NCI-H82 treated with DMSO at 0.1 percent for 48 hours (cell line): Measurements from ENCODE around the gene PPM1B.
"Not testable (repeated sequence)": the region's sequence is repeated elsewhere in the genome, so short reads cannot be mapped to it uniquely, and the experiment has no call there.

Experiments
- DNase-seq: peaks from one replicate; lab custom pipeline; 2025; ENCODE audit not compliant: unreplicated experiment; lab: John Stamatoyannopoulos, UW

Gene PPM1B

DNA sequence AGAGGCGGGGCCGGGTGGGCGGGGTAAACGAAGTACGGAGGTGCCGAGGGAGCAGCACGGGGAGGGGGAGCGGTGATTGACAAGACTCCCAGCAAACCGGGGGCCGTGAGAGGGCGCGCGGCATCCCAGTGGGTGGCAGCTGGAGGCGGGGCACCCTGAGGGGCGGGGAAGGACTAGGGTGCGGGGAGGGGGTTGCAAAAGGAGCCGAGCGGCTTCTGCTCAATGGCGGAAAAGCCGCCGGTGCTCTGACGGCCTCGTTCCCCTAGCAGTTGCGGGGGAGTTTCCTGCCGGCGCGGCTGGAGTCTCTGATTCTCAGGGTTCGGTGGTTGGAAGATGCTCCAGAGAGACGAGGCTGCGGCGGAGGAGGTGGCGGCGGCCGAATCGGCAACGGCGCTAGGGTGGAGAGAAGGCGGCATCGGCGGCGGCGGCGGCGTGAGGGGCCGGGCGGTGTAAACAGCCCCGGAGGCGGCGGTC is at the start of gene PPM1B:
TSS of gene PPM1B (plus strand) at position 195 of the 474 bp plus-strand sequence. CDS start 32,325 bp downstream, outside the sequence.
- no peak for DNase-seq

DNA sequence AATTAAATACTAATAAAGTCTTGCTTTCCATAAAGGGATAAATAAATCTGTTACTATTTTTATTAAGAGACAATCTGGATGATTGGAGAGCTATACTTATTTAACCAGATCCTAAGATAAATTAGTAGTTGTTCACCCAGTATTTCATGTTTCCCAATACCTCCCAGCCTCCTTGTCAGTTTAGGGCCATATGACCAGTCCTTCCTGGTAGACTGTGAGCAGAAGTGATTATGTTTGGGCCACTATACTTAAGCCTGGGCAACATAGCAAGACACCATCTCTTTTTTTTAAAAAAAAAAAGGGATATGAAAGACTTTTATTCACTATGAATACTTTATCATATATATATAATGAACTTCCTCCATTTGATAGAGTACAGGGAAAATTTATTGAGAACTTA is 48.8 kb upstream of the PPM1B start:
- DNase-seq = no peak

- DNase-seq = no peak
Measured at GRCh38 chr2:44120428-44120827, 48.2 kb upstream of the PPM1B start.

DNA sequence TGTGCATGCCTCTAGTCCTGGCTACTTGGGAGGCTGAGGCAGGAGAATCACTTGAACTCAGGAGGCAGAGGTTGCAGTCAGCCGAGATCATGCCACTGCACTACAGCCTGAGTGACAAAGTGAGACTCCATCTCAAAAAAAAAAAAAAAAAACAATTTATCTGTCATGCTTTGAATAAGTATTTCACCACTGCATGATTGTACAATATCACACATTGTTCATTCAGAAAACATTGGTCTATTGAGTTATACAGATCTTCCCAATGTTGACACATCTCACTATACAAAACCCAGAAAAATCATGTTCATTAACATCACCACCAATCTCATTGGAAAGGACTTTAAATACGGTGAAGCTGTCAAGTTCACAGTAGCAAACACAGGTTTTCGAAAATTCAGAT is 46.8 kb upstream of the PPM1B start:
- no peak for DNase-seq

DNA sequence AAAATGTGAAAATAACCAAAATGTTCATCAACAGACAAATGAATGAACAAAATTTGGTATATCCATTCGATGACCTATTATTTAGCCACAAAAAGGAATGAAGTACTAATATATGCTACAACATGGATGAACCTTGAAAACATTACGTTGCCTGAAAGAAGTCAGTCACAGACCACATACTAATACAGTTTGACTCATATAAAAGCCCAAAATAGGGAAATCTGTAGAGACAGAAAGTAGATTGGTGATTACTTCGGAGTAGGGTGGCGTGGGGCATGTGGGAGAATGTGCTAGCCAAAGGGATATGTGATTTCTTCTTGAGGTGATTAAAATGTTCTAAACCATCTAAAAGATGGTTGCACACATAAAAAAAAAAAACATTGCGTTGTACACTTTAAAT is 44.2 kb upstream of the PPM1B start:
- no peak for DNase-seq

GRCh38 chr2:44126106-44126797 is 42.4 kb upstream of the PPM1B start:
- no peak for DNase-seq

- no peak for DNase-seq
Measured at GRCh38 chr2:44130441-44130840, 38.2 kb upstream of the PPM1B start.

DNA sequence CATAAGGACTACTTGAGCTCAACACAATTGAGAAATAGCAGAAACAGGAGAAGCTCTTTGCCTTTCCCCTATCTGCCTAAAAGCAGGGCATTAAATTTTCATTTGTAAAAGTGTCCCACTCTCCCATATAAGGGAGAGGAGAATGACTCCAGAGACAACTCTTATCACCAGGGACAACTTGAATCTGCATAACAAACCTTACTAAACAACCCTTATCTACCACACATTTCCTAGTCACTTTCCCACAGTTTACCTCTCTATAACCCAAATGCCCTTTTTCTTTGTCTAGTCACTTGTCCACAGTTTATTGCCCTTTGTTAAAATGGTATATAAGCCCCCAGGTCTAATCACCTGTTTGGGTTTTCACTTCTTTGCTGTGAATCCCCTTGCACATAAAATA is 37.5 kb upstream of the PPM1B start:
- no peak for DNase-seq

DNA sequence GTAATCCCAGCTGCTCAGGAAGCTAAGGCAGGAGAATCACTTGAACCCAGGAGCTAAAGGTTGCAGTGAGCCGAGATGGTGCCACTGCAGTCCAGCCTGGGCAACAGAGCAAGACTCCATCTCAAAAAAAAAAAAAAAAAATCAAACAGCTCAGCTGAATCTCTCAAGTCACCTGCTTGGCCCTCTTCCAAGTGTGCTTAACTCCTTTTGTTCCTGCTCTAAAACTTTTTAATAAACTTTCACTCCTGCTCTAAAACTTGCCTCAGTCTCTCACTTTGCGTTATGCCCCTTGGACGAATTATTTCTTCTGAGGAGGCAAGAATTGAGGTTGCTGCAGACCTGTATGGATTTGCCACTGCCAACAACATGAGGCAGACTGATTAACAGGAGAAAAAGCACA is 35.1 kb upstream of the PPM1B start:
- not testable (repeated sequence) for DNase-seq

- no peak for DNase-seq
Measured at GRCh38 chr2:44134848-44135247, 33.8 kb upstream of the PPM1B start.

- DNase-seq = no peak
Measured at GRCh38 chr2:44135296-44135695, 33.4 kb upstream of the PPM1B start.

GRCh38 chr2:44135771-44136170 is 32.9 kb upstream of the PPM1B start:
- no peak for DNase-seq

DNA sequence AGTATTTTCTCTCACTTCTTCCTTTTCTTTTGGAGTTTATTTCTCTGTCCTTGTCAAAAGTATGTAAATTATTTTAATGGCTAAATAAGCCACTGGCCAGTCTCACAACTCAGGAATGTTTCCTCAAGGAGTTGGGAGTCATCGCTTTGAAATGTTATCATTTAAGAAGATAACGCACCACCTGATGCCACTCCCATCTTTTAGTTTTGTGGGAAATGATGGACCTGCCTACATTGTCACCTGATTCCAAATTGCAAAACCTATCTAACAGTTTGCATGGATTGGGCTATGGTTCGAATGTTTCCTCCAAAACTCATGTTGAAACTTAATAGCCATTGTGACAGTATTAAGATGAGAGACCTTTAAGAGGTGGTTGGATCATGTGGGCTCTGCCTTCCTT is 32.4 kb upstream of the PPM1B start:
- no peak for DNase-seq

- DNase-seq = no peak
Measured at GRCh38 chr2:44137048-44137447, 31.6 kb upstream of the PPM1B start.

- DNase-seq = no peak
Measured at GRCh38 chr2:44137872-44138551, 30.7 kb upstream of the PPM1B start.

DNA sequence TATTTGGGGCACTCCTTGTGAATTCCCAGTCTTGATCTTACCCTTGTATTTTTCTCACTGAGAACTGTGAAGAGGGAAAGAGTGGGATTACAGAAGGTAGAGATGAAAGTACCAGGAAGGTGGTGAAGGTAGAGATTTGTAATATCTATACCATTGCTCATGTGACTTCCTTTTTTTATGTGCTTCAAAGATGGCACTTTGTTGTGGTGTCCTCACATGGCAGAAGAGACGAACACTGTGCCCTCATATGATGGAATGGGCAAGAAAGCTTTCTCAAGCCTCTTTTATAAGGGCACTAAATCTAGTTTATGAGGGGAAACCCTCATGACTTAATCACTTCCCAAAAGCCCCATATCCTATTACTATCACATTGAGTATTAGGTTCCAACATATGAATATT is 28.9 kb upstream of the PPM1B start:
- no peak for DNase-seq

- DNase-seq = no peak
Measured at GRCh38 chr2:44142306-44142705, 26.4 kb upstream of the PPM1B start.

DNA sequence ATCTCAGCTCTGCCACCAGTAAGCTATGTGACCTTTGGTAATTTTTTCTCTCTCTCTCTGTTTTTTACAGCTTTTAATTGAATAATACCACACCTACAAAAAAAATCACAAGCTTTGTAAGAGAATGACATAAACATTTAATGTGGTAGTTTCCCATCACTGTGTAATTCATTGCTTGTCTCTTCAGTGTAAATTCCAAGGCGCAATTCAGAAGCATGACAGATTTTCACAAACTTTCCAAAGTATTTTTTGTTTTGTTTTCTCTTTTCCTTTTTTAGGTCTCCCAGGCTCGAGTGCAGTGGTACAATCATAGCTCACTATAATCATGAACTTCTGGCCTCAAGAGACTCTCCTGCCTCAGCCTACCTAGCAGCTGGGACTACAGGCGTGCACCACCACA is 25.0 kb upstream of the PPM1B start:
- no peak for DNase-seq

- DNase-seq = peak; percentile 40
Measured at GRCh38 chr2:44148999-44149398, 19.7 kb upstream of the PPM1B start.

DNA sequence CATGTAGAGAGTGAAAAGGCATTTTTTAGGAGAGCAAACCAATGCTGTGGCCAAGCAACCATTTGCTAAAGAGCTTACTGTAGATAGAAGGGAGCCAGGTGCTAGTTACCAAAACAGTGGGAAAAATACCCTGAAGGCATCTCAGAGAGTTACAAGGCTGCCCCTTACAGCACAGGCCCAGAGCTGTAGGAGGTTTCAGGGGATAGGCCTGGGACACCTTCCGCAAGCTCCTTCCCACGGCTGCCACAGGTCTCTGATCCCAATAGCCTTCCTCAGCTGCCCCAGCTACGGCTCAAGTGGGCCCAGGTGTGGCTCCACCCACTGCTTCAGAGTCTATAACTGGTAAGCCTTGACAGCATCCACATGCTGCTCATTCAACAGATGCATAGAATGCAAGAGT is 18.2 kb upstream of the PPM1B start:
- no peak for DNase-seq

GRCh38 chr2:44152865-44153669 is 15.6 kb upstream of the PPM1B start:
- DNase-seq = no peak
